Gastroesophageal sphincter (tissue), 3 donors: Measurements from ENCODE around the gene TMEM26.

Source experiments
- EP300 ChIP-seq: sonication (generic); formaldehyde crosslinking; IDR thresholded peaks from one replicate; pipeline ENCODE4 v1.6.1; 2017; ENCODE audit warnings: antibody characterized with exemption, mild to moderate bottlenecking
- POLR2A ChIP-seq, 2 donors: fragments of 450-650 bp; IDR thresholded peaks; one replicate each; pipeline ENCODE4 v1.6.1; 2017; ENCODE audit warnings: antibody characterized with exemption in 2 of 2, mild to moderate bottlenecking in 2 of 2, moderate library complexity in 1 of 2
- POLR2AphosphoS5 ChIP-seq: sonication (generic); formaldehyde crosslinking; IDR thresholded peaks from one replicate; pipeline ENCODE4 v1.6.1; 2017; ENCODE audit warnings: antibody characterized with exemption
- TF ChIP-seq, protein P1 (sequence below), 4 experiments: fragments of 200-600 bp in 2 of 4; fragments of 450-650 bp in 2 of 4; sonication (generic) in 1 of 4; IDR thresholded peaks; one replicate each; pipeline ENCODE4 v1.5.1; 2017 to 2019; ENCODE audit warnings: antibody characterized with exemption in 4 of 4, mild to moderate bottlenecking in 2 of 4, moderate library complexity in 2 of 4

DNA sequence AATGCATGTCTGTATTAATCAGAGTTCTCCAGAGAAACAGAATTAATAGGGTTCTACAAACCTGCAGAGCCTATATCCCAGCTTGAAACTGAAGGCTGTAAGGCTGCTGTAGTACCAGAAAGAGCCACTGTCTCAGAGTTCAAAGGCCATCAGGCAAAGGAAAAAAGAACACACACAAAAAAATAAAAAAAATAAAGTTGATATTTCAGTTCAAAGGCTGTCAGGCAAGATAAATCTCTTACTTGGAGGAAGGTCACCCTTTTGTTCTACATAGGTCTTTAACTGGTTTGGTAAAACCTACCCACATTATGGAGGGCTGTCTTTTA, 12.0 kb upstream of the TMEM26 start:
- TF ChIP-seq, protein P1, sequence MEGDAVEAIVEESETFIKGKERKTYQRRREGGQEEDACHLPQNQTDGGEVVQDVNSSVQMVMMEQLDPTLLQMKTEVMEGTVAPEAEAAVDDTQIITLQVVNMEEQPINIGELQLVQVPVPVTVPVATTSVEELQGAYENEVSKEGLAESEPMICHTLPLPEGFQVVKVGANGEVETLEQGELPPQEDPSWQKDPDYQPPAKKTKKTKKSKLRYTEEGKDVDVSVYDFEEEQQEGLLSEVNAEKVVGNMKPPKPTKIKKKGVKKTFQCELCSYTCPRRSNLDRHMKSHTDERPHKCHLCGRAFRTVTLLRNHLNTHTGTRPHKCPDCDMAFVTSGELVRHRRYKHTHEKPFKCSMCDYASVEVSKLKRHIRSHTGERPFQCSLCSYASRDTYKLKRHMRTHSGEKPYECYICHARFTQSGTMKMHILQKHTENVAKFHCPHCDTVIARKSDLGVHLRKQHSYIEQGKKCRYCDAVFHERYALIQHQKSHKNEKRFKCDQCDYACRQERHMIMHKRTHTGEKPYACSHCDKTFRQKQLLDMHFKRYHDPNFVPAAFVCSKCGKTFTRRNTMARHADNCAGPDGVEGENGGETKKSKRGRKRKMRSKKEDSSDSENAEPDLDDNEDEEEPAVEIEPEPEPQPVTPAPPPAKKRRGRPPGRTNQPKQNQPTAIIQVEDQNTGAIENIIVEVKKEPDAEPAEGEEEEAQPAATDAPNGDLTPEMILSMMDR (IDR thresholded peaks at IDR 0.05), result no peak
- TF ChIP-seq EP300, result no peak
- TF ChIP-seq POLR2A (IDR thresholded peaks at IDR 0.05), result no peak
- no peak for TF ChIP-seq POLR2AphosphoS5
